H1 (cell line): ENCODE results near the gene TNIK. TPM values are rescaled to one million over a fixed set of nuclear protein-coding genes. Genes with fewer than 3 reads are reported as not detected.

Experiments
- BRCA1 ChIP-seq: IDR thresholded peaks from 2 replicates; pipeline ENCODE4 v1.6.1; 2012; ENCODE audit warnings: low read depth, low read length, improper control_type of control experiment
- CHD1 ChIP-seq: IDR thresholded peaks from 2 replicates; pipeline ENCODE4 v1.6.1; 2012; ENCODE audit warnings: low read depth, low read length, improper control_type of control experiment
- CHD7 ChIP-seq: fragments of 300-600 bp; sonication (generic); IDR thresholded peaks from 2 replicates; pipeline ENCODE4 v1.7.1; 2012; ENCODE audit warnings: low read length, moderate library complexity, mild to moderate bottlenecking, inconsistent platforms; ENCODE audit not compliant: insufficient replicate concordance
- CREB1 ChIP-seq: IDR thresholded peaks from 2 replicates; pipeline ENCODE4 v1.6.1; 2012; ENCODE audit warnings: inconsistent platforms
- KDM4A ChIP-seq: IDR thresholded peaks from one replicate; pipeline ENCODE4 v1.7.1; 2012; ENCODE audit warnings: low read depth, mild to moderate bottlenecking, moderate library complexity, low read length, inconsistent platforms; ENCODE audit not compliant: severe bottlenecking
- KDM5A ChIP-seq: fragments of 200-600 bp; IDR thresholded peaks from 2 replicates; pipeline ENCODE4 v1.7.1; 2012; ENCODE audit warnings: mild to moderate bottlenecking, low read length, inconsistent platforms, mixed read lengths
- NRF1 ChIP-seq: IDR thresholded peaks from 2 replicates; pipeline ENCODE4 v1.6.1; 2011; ENCODE audit warnings: mild to moderate bottlenecking, low read depth, low read length, improper control_type of control experiment
- POLR2A ChIP-seq, 2 experiments: IDR thresholded peaks; 1 replicate in 1 of 2; 2 replicates in 1 of 2; pipeline ENCODE4 v1.6.1; 2011; ENCODE audit warnings: low read depth in 2 of 2, low read length in 2 of 2, mild to moderate bottlenecking in 2 of 2; ENCODE audit errors: control extremely low read depth in 1 of 2
- RAD21 ChIP-seq, 2 experiments: IDR thresholded peaks in 1 of 2; conservative IDR thresholded peaks in 1 of 2; 2 replicates each; pipeline ENCODE4 v1.6.1; 2011; ENCODE audit warnings: low read depth in 2 of 2, low read length in 2 of 2, improper control_type of control experiment in 1 of 2, inconsistent platforms in 1 of 2, mild to moderate bottlenecking in 1 of 2, moderate library complexity in 1 of 2
- RFX5 ChIP-seq: IDR thresholded peaks from 2 replicates; pipeline ENCODE4 v1.6.1; 2011; ENCODE audit warnings: low read depth, low read length, improper control_type of control experiment, borderline replicate concordance
- SP2 ChIP-seq: IDR thresholded peaks from 2 replicates; pipeline ENCODE4 v1.6.1; 2012; ENCODE audit warnings: mild to moderate bottlenecking, low read length, inconsistent platforms
- SUZ12 ChIP-seq: fragments of 200-600 bp; sonication (generic); IDR thresholded peaks from 2 replicates; pipeline ENCODE4 v1.6.1; 2012; ENCODE audit warnings: mild to moderate bottlenecking, inconsistent platforms, low read length, moderate library complexity, mixed read lengths
- TBP ChIP-seq: IDR thresholded peaks from 2 replicates; pipeline ENCODE4 v1.6.1; 2011; ENCODE audit warnings: low read depth, low read length, improper control_type of control experiment
- polyA plus RNA-seq, 7 experiments: library from polyadenylated mRNA; depleted of rRNA in 3 of 7; stranded (reverse) in 5 of 7; unstranded in 2 of 7; fragments of >200 nt in 5 of 7; fragments of 200-250 nt in 2 of 7; gene quantifications; 1 replicate in 5 of 7; 2 replicates in 1 of 7; 4 replicates in 1 of 7; pipeline versions ENCODE4 v1.2.1 to v1.2.3, GENCODE V29; 2011 to 2013; ENCODE audit warnings: missing spikeins in 2 of 7, mixed read lengths in 2 of 7
- total RNA-seq: library from RNA; stranded (reverse); fragmentation: NEBNext Ultra II Directional; extraction: Animal tissue kit (Norgen Biotek cat#: 25700); gene quantifications from 2 replicates; pipeline ENCODE4 v1.2.1, GENCODE V29; 2021

The TNIK gene
- total and polyA plus RNA-seq, 2 of the 8 experiments (the other 6 are each of a cell fraction or from before 2014, with no cell fraction given): 7.4 to 42.0 TPM

GRCh38 chr3:171306631-171307030 is 153.6 kb downstream of the TNIK start (continued):
- TF ChIP-seq CHD7 (no peak), TBP (no peak), KDM5A (no peak), NRF1 (no peak), CREB1 (no peak), SP2 (no peak), SUZ12 (no peak), CHD1 (no peak), KDM4A (no peak), POLR2A (IDR thresholded peaks at IDR 0.05; ENCODE audit: control extremely low read depth in 1 of 2, low read depth in 2 of 2, low read length in 2 of 2) (no peak), RFX5 (no peak), BRCA1 (no peak), RAD21 (IDR thresholded peaks at IDR 0.05 in 1 of 2, conservative IDR thresholded peaks at IDR 0.05 in 1 of 2; ENCODE audit: low read depth in 2 of 2, low read length in 2 of 2) (no peak)
